ENCODE data around the gene SETD1B. TPM values are rescaled to one million over a fixed set of nuclear protein-coding genes. Genes with fewer than 3 reads are reported as not detected.
A peak's percentile ranks its signal among the peaks of the same experiment; 100 is the strongest.

SETD1B gene
- total RNA-seq, 2 experiments from 2014 or later = 13.3 TPM

- Mint-ChIP-seq H3K4me1 (ENCODE audit: low read depth) (peaks cover 12% of the 10 kb centered on the region), H3K27me3 (no peaks in the 10 kb centered on the region), H3K4me3 (no peak overlapping the region), H3K27ac (peak overlapping the region; percentile 30), H3K9me3 (no peaks in the 10 kb centered on the region), H3K36me3 (ENCODE audit: low read depth) (peaks cover 36% of the 10 kb centered on the region)
- ChIA-PET POLR2A (interaction anchor here (1.4 to 3.4 kb wide), 3 partner anchors 10 to 61 kb away, joined by 3 to 17 read pairs (median 5); no protein-coding TSS in a partner anchor), CTCF (interaction anchor here (0.8 to 1.7 kb wide), 5 partner anchors 9 to 56 kb away, joined by 3 to 8 read pairs (median 4); partner anchors contain the start of gene RHOF)
- intact Hi-C loops (cut with micrococcal nuclease) = no loop called here
- no peak for ATAC-seq
- DNase-seq = no peak
- TF ChIP-seq, protein P1, sequence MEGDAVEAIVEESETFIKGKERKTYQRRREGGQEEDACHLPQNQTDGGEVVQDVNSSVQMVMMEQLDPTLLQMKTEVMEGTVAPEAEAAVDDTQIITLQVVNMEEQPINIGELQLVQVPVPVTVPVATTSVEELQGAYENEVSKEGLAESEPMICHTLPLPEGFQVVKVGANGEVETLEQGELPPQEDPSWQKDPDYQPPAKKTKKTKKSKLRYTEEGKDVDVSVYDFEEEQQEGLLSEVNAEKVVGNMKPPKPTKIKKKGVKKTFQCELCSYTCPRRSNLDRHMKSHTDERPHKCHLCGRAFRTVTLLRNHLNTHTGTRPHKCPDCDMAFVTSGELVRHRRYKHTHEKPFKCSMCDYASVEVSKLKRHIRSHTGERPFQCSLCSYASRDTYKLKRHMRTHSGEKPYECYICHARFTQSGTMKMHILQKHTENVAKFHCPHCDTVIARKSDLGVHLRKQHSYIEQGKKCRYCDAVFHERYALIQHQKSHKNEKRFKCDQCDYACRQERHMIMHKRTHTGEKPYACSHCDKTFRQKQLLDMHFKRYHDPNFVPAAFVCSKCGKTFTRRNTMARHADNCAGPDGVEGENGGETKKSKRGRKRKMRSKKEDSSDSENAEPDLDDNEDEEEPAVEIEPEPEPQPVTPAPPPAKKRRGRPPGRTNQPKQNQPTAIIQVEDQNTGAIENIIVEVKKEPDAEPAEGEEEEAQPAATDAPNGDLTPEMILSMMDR (IDR thresholded peaks at IDR 0.05) = no peak
These were observed 24.5 kb downstream of the SETD1B start for GRCh38 chr12:121828306-121828705.

- intact Hi-C loops (cut with micrococcal nuclease) = no loop called here
- H3K4me3 Mint-ChIP-seq = no peak overlapping the region
- H3K9me3 Mint-ChIP-seq = no peaks in the 10 kb centered on the region
- H3K36me3 Mint-ChIP-seq (ENCODE audit: low read depth) = peaks cover 36% of the 10 kb centered on the region
- H3K4me1 Mint-ChIP-seq (ENCODE audit: low read depth) = peaks cover 14% of the 10 kb centered on the region
- H3K27me3 Mint-ChIP-seq = no peaks in the 10 kb centered on the region
- POLR2A ChIA-PET = no interaction called here
- TF ChIP-seq, protein P1 (IDR thresholded peaks at IDR 0.05) = no peak
- CTCF ChIA-PET = interaction anchor here (0.8 to 1.7 kb wide), 2 partner anchors 17 to 34 kb away, joined by 4 to 8 read pairs; partner anchors contain the start of gene RHOF
- no peak for DNase-seq
- ATAC-seq = no peak
- peak overlapping the region; percentile 30 for H3K27ac Mint-ChIP-seq
These were observed 25.0 kb downstream of the SETD1B start for GRCh38 chr12:121828826-121829225.

DNA sequence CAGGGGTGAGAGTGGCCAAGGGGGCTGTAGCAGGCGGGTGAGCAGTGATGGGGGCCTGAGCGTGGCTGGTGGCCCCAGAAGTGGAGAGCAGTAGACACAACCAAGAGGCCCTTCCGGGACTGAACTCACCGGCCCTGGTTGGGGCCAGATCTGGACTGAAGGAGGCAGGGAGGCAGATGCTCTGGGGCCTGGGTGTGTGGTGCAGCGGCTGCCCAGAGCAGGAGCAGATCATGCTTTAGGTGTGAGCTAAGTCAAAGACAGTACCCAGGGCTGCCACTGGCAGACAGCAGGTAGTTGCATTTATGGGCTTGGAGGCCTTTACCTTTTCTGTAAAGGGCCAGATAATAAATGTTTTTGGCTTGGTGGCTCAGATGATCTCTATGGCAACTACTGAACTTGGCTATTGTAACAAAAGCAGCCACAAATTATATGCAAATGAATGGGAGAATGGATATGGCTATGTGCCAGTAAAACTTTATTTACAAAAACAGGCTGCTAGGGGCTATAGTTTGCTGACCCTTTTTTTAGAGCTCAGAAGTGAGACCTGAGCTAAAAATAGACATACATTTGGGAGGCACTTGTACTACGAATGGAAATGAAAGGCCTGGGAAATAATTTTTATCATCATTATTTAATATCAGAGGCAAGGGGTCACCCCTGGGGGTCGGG lies 25.6 kb downstream of the SETD1B start:
- CTCF ChIA-PET = interaction anchor here (0.8 to 1.4 kb wide), 2 partner anchors 14 to 17 kb away, joined by 3 to 4 read pairs; no protein-coding TSS in a partner anchor
- no peaks in the 10 kb centered on the region for H3K9me3 Mint-ChIP-seq
- intact Hi-C loops (cut with micrococcal nuclease) = no loop called here
- POLR2A ChIA-PET = interaction anchor here (0.6 kb wide), 1 partner anchor 30 kb away, joined by 4 read pairs; no protein-coding TSS in a partner anchor
- peak overlapping the region; percentile 30 for H3K27ac Mint-ChIP-seq
- DNase-seq (no peak), ATAC-seq (no peak)
- no peaks in the 10 kb centered on the region for H3K27me3 Mint-ChIP-seq
- H3K4me3 Mint-ChIP-seq = no peak overlapping the region
- H3K36me3 Mint-ChIP-seq (ENCODE audit: low read depth) = peaks cover 36% of the 10 kb centered on the region
- peaks cover 14% of the 10 kb centered on the region for H3K4me1 Mint-ChIP-seq (ENCODE audit: low read depth)
- TF ChIP-seq, protein P1 (IDR thresholded peaks at IDR 0.05) = no peak

GRCh38 chr12:121830134-121830533 lies 26.3 kb downstream of the SETD1B start:
- ChIA-PET CTCF (interaction anchor here (1.2 to 1.4 kb wide), 2 partner anchors 14 to 18 kb away, joined by 3 read pairs; no protein-coding TSS in a partner anchor), POLR2A (interaction anchor here (0.6 kb wide), 1 partner anchor 31 kb away, joined by 4 read pairs; no protein-coding TSS in a partner anchor)
- intact Hi-C loops (cut with micrococcal nuclease) = no loop called here
- DNase-seq (no peak), ATAC-seq (no peak)
- H3K9me3 Mint-ChIP-seq = no peaks in the 10 kb centered on the region
- TF ChIP-seq, protein P1 (IDR thresholded peaks at IDR 0.05) = no peak
- no peak overlapping the region for H3K4me3 Mint-ChIP-seq
- peaks cover 32% of the 10 kb centered on the region for H3K36me3 Mint-ChIP-seq (ENCODE audit: low read depth)
- H3K27ac Mint-ChIP-seq = no peak overlapping the region
- no peaks in the 10 kb centered on the region for H3K27me3 Mint-ChIP-seq
- peaks cover 14% of the 10 kb centered on the region for H3K4me1 Mint-ChIP-seq (ENCODE audit: low read depth)

Data from activated CD8-positive, alpha-beta T cell treated with anti-CD3 and anti-CD28 coated beads for 36 hours (primary cell).